Measurements from ENCODE around the gene RBM39.

RBM39 gene

DNA sequence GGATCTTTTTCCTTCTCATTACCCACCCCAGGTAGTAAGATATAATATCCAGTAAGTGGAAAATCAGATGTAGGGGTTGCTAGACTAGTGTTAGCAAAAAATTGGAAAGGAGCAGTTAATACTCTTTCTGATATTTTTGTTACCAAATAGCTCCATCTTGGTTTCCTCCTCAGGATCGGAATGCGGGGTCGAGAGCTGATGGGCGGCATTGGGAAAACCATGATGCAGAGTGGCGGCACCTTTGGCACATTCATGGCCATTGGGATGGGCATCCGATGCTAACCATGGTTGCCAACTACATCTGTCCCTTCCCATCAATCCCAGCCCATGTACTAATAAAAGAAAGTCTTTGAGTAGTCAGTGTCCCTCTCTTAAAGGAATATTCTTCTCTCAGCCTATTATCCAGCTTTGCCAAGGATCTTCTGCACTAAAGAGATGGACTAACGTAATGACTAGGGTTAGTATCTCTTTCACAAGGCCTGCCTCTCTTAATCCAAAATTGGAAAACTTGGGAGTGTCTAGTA lies 41.4 kb downstream of the RBM39 start:
- Histone ChIP-seq H2BK120ac (ENCODE audit: low read depth, low read length) (no peak overlapping the region), H3K4me1 (ENCODE audit: control insufficient read depth in 2 of 2, insufficient read depth in 1 of 2, low read depth in 1 of 2, low read length in 2 of 2) (peaks cover 5 to 9% of the 10 kb centered on the region in 2 donors), H3K18ac (ENCODE audit: low read length) (no peak overlapping the region), H4K91ac (ENCODE audit: low read depth, low read length, poor library complexity) (no peak overlapping the region), H3K9ac (ENCODE audit: low read depth, low read length, poor library complexity) (no peak overlapping the region), H3K4me2 (ENCODE audit: insufficient read depth, low read length, poor library complexity, severe bottlenecking) (no peak overlapping the region), H3K14ac (ENCODE audit: low read length) (no peak overlapping the region), H3K9me3 (replicated peaks in 1 of 2; ENCODE audit: control insufficient read depth in 2 of 2, insufficient read depth in 1 of 2, low read depth in 1 of 2, low read length in 2 of 2) (no peaks in the 10 kb centered on the region), H3K23ac (ENCODE audit: low read depth, low read length, poor library complexity) (no peak overlapping the region), H3K27ac (replicated peaks; ENCODE audit: low read length) (no peak overlapping the region), H3K4ac (ENCODE audit: low read length) (no peak overlapping the region), H2BK12ac (ENCODE audit: low read length) (no peak overlapping the region), H3K4me3 (ENCODE audit: low read length in 2 of 2) (peak overlapping the region in 1 of 2 donors; percentile 88), H3K36me3 (replicated peaks in 1 of 2; ENCODE audit: control insufficient read depth in 2 of 2, insufficient read depth in 2 of 2, low read length in 2 of 2) (peaks cover 10 to 57% of the 10 kb centered on the region in 2 donors), H3K27me3 (ENCODE audit: control insufficient read depth in 3 of 3, insufficient read depth in 3 of 3, low read depth in 1 of 3, low read length in 3 of 3) (no peaks in the 10 kb centered on the region), H2BK15ac (ENCODE audit: low read length) (no peak overlapping the region), H2BK5ac (ENCODE audit: low read length) (no peak overlapping the region), H3K79me1 (ENCODE audit: low read depth, low read length) (peaks cover 8% of the 10 kb centered on the region), H2AK5ac (ENCODE audit: low read depth, low read length) (no peak overlapping the region), H2AFZ (ENCODE audit: low read length) (no peak overlapping the region), H4K8ac (ENCODE audit: low read depth, low read length) (no peak overlapping the region)
- no peak for DNase-seq (ENCODE audit: low spot score)
- no CpG with 5 or more reads among the region's 7 CpGs for WGBS, 2 donors (ENCODE audit: extremely low coverage in 2 of 2, insufficient read length in 2 of 2, insufficient replicate concordance in 1 of 2)

DNA sequence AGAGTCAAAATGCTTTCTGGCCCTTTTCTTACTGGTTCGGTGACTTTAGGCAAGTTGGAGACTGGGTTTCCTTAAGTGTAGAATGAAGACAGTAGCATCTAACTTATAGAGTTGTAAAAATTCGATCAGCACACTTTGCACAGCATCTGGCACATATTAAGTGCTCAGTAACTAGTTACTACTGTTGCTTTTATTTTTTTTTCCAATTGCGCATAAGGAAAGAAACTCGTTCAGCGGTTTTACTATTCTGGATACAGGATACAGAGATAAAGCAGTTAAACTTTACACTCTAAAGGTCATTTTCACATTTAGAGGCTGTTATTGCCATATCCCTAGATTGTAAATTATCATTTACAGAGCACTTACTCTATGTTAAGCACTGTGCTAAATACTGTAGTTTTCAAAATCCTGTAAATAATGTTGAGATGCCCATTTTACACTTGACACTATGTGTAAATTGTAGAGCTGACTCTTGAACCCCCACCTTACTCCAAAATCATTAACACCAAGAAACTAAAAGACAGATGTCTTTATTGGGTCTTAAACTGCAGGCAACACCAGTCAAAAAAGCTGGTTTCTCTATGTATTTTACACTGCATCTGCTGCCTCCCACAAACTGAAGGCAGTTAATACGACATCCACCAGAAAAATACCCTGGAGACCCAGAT lies 42.0 kb downstream of the RBM39 start:
- H3K36me3 ChIP-seq (replicated peaks in 1 of 2; ENCODE audit: control insufficient read depth in 2 of 2, insufficient read depth in 2 of 2, low read length in 2 of 2), result peaks cover 7 to 56% of the 10 kb centered on the region in 2 donors
- no peak overlapping the region for H3K23ac ChIP-seq (ENCODE audit: low read depth, low read length, poor library complexity)
- H2BK5ac ChIP-seq (ENCODE audit: low read length), result no peak overlapping the region
- H3K27me3 ChIP-seq (ENCODE audit: control insufficient read depth in 3 of 3, insufficient read depth in 3 of 3, low read depth in 1 of 3, low read length in 3 of 3), result no peaks in the 10 kb centered on the region
- no peak overlapping the region for H2BK12ac ChIP-seq (ENCODE audit: low read length)
- no CpG with 5 or more reads among the region's 6 CpGs for WGBS, 2 donors (ENCODE audit: extremely low coverage in 2 of 2, insufficient read length in 2 of 2, insufficient replicate concordance in 1 of 2)
- no peak overlapping the region for H3K27ac ChIP-seq (replicated peaks; ENCODE audit: low read length)
- no peak overlapping the region for H2BK120ac ChIP-seq (ENCODE audit: low read depth, low read length)
- H3K79me1 ChIP-seq (ENCODE audit: low read depth, low read length), result peaks cover 8% of the 10 kb centered on the region
- no peak overlapping the region for H4K91ac ChIP-seq (ENCODE audit: low read depth, low read length, poor library complexity)
- no peak overlapping the region for H3K4ac ChIP-seq (ENCODE audit: low read length)
- H2BK15ac ChIP-seq (ENCODE audit: low read length), result no peak overlapping the region
- H4K8ac ChIP-seq (ENCODE audit: low read depth, low read length), result no peak overlapping the region
- peak overlapping the region; percentile 88 to 94 for H3K4me3 ChIP-seq (ENCODE audit: low read length in 2 of 2)
- H2AK5ac ChIP-seq (ENCODE audit: low read depth, low read length), result no peak overlapping the region
- H3K9me3 ChIP-seq (replicated peaks in 1 of 2; ENCODE audit: control insufficient read depth in 2 of 2, insufficient read depth in 1 of 2, low read depth in 1 of 2, low read length in 2 of 2), result no peaks in the 10 kb centered on the region
- peaks cover 5 to 9% of the 10 kb centered on the region in 2 donors for H3K4me1 ChIP-seq (ENCODE audit: control insufficient read depth in 2 of 2, insufficient read depth in 1 of 2, low read depth in 1 of 2, low read length in 2 of 2)
- DNase-seq (ENCODE audit: low spot score), result no peak
- H3K4me2 ChIP-seq (ENCODE audit: insufficient read depth, low read length, poor library complexity, severe bottlenecking), result peak overlapping the region; percentile 71
- peak overlapping the region; percentile 92 for H2AFZ ChIP-seq (ENCODE audit: low read length)
- no peak overlapping the region for H3K9ac ChIP-seq (ENCODE audit: low read depth, low read length, poor library complexity)
- H3K18ac ChIP-seq (ENCODE audit: low read length), result no peak overlapping the region
- no peak overlapping the region for H3K14ac ChIP-seq (ENCODE audit: low read length)

- H3K9ac ChIP-seq (ENCODE audit: low read depth, low read length, poor library complexity), result peak within 1 kb of the TSS; percentile 97
- peak within 1 kb of the TSS; percentile 96 for H2BK120ac ChIP-seq (ENCODE audit: low read depth, low read length)
- H3K4me3 ChIP-seq (ENCODE audit: low read length in 2 of 2), result peak within 1 kb of the TSS; percentile 88 to 94
- H2BK12ac ChIP-seq (ENCODE audit: low read length), result peak within 1 kb of the TSS; percentile 58
- no peaks in the 10 kb centered on the region for H3K27me3 ChIP-seq (ENCODE audit: control insufficient read depth in 3 of 3, insufficient read depth in 3 of 3, low read depth in 1 of 3, low read length in 3 of 3)
- H2AK5ac ChIP-seq (ENCODE audit: low read depth, low read length), result peak within 1 kb of the TSS; percentile 91
- peak; percentile 85 for DNase-seq (ENCODE audit: low spot score)
- WGBS, 2 donors (ENCODE audit: extremely low coverage in 2 of 2, insufficient read length in 2 of 2, insufficient replicate concordance in 1 of 2), result no CpG with 5 or more reads among the region's 81 CpGs
- H3K14ac ChIP-seq (ENCODE audit: low read length), result peak within 1 kb of the TSS; percentile 94
- peak within 1 kb of the TSS; percentile 97 for H3K18ac ChIP-seq (ENCODE audit: low read length)
- peak within 1 kb of the TSS; percentile 57 for H2BK15ac ChIP-seq (ENCODE audit: low read length)
- H3K4me1 ChIP-seq (ENCODE audit: control insufficient read depth in 2 of 2, insufficient read depth in 1 of 2, low read depth in 1 of 2, low read length in 2 of 2), result peaks cover 5 to 9% of the 10 kb centered on the region in 2 donors
- H3K4ac ChIP-seq (ENCODE audit: low read length), result peak within 1 kb of the TSS; percentile 94
- H3K79me1 ChIP-seq (ENCODE audit: low read depth, low read length), result peaks cover 8% of the 10 kb centered on the region
- no peaks in the 10 kb centered on the region for H3K9me3 ChIP-seq (replicated peaks in 1 of 2; ENCODE audit: control insufficient read depth in 2 of 2, insufficient read depth in 1 of 2, low read depth in 1 of 2, low read length in 2 of 2)
- peak within 1 kb of the TSS; percentile 94 for H2BK5ac ChIP-seq (ENCODE audit: low read length)
- peak within 1 kb of the TSS; percentile 92 for H2AFZ ChIP-seq (ENCODE audit: low read length)
- peak within 1 kb of the TSS; percentile 82 for H3K27ac ChIP-seq (replicated peaks; ENCODE audit: low read length)
- peak within 1 kb of the TSS; percentile 97 for H3K23ac ChIP-seq (ENCODE audit: low read depth, low read length, poor library complexity)
- H4K91ac ChIP-seq (ENCODE audit: low read depth, low read length, poor library complexity), result no peak within 1 kb of the TSS
- peaks cover 6 to 52% of the 10 kb centered on the region in 2 donors for H3K36me3 ChIP-seq (replicated peaks in 1 of 2; ENCODE audit: control insufficient read depth in 2 of 2, insufficient read depth in 2 of 2, low read length in 2 of 2)
- H4K8ac ChIP-seq (ENCODE audit: low read depth, low read length), result peak within 1 kb of the TSS; percentile 99
- peak within 1 kb of the TSS; percentile 78 for H3K4me2 ChIP-seq (ENCODE audit: insufficient read depth, low read length, poor library complexity, severe bottlenecking)
These were observed 42.7 kb downstream of the RBM39 start, which contains the start of the genes NFS1 and ROMO1 for GRCh38 chr20:35699127-35699956. Gene NFS1, minus strand, starts transcription at chr20:35699352. Its CDS starts 64 bp downstream, at chr20:35699288. Gene ROMO1, plus strand, starts transcription at chr20:35699405. Its CDS starts 228 bp downstream, at chr20:35699633.
